Bronchial epithelial cell (primary cell): ENCODE results near the gene JOSD2. TPM values are rescaled to one million over a fixed set of nuclear protein-coding genes. Genes with fewer than 3 reads are reported as not detected.
"Not testable (repeated sequence)": the region's sequence is repeated elsewhere in the genome, so short reads cannot be mapped to it uniquely, and the experiment has no call there.

ENCODE experiments used
- DNase-seq: peaks from one replicate; pipeline ENCODE4 v3.0.0-alpha.2; 2010; ENCODE audit warnings: low read depth
- FAIRE-seq: peaks from 2 replicates; lab custom pipeline; 2011; peaks lifted over from hg19 to GRCh38; lab: Jason Lieb, UNC
- H3K27me3 ChIP-seq: 2 replicates; pipeline ENCODE4 v1.5.1; 2011; ENCODE audit warnings: low read length; ENCODE audit not compliant: control insufficient read depth, insufficient read depth
- H3K36me3 ChIP-seq: 2 replicates; pipeline ENCODE4 v1.5.1; 2011; ENCODE audit warnings: low read length; ENCODE audit not compliant: control insufficient read depth, insufficient read depth
- H3K4me3 ChIP-seq: 2 replicates; pipeline ENCODE4 v1.5.1; 2011; ENCODE audit warnings: mild to moderate bottlenecking, low read depth, low read length, control low read depth
- CTCF ChIP-seq: IDR thresholded peaks from 2 replicates; pipeline ENCODE4 v1.5.1; 2011; ENCODE audit warnings: mild to moderate bottlenecking, moderate library complexity, low read length, control low read depth, inconsistent platforms; ENCODE audit not compliant: insufficient read depth, severe bottlenecking
- total RNA-seq: library from RNA; depleted of rRNA; stranded (reverse); fragments of >200 nt; gene quantifications from 2 replicates; pipeline ENCODE4 v1.2.1, GENCODE V29; 2014

The JOSD2 gene
- total RNA-seq, 1 donor from 2014 or later: 10.5 TPM

GRCh38 chr19:50531171-50531612 lies 20.2 kb upstream of the JOSD2 start:
- FAIRE-seq: no peak
- TF ChIP-seq CTCF: no peak
- H3K27me3 ChIP-seq: no peaks in the 10 kb centered on the region
- no peak for DNase-seq
- H3K4me3 ChIP-seq: no peak overlapping the region
- H3K36me3 ChIP-seq: no peaks in the 10 kb centered on the region

- not testable (repeated sequence) for FAIRE-seq, H3K27me3 ChIP-seq, H3K4me3 ChIP-seq, DNase-seq, H3K36me3 ChIP-seq
These were observed 17.1 kb upstream of the JOSD2 start for GRCh38 chr19:50528052-50528451.

GRCh38 chr19:50522881-50523280 lies 11.9 kb upstream of the JOSD2 start:
- no peak for DNase-seq
- no peak for TF ChIP-seq CTCF
- Histone ChIP-seq H3K36me3 (no peaks in the 10 kb centered on the region), H3K27me3 (no peaks in the 10 kb centered on the region), H3K4me3 (no peak overlapping the region)
- FAIRE-seq: no peak

- DNase-seq: no peak
- H3K4me3 ChIP-seq: no peak overlapping the region
- FAIRE-seq: no peak
- H3K36me3 ChIP-seq: no peaks in the 10 kb centered on the region
- H3K27me3 ChIP-seq: no peaks in the 10 kb centered on the region
- no peak for TF ChIP-seq CTCF
These were observed 10.0 kb upstream of the JOSD2 start for GRCh38 chr19:50520822-50521465.

- DNase-seq (no peak), FAIRE-seq (no peak)
- H3K36me3 ChIP-seq: no peaks in the 10 kb centered on the region
- H3K4me3 ChIP-seq: no peak overlapping the region
- TF ChIP-seq CTCF: no peak
- no peaks in the 10 kb centered on the region for H3K27me3 ChIP-seq
These were observed 8.1 kb upstream of the JOSD2 start for GRCh38 chr19:50519006-50519575.

- FAIRE-seq (no peak), DNase-seq (no peak)
- Histone ChIP-seq H3K4me3 (no peak overlapping the region), H3K27me3 (no peaks in the 10 kb centered on the region), H3K36me3 (no peaks in the 10 kb centered on the region)
- TF ChIP-seq CTCF: no peak
These were observed 7.4 kb upstream of the JOSD2 start for GRCh38 chr19:50518091-50519005.
